Measurements from ENCODE around the gene SFMBT2.

SFMBT2 gene
- 36.4 reads per million, percentile 61 among the genes with 10 or more reads in this experiment for total RNA-seq

DNA sequence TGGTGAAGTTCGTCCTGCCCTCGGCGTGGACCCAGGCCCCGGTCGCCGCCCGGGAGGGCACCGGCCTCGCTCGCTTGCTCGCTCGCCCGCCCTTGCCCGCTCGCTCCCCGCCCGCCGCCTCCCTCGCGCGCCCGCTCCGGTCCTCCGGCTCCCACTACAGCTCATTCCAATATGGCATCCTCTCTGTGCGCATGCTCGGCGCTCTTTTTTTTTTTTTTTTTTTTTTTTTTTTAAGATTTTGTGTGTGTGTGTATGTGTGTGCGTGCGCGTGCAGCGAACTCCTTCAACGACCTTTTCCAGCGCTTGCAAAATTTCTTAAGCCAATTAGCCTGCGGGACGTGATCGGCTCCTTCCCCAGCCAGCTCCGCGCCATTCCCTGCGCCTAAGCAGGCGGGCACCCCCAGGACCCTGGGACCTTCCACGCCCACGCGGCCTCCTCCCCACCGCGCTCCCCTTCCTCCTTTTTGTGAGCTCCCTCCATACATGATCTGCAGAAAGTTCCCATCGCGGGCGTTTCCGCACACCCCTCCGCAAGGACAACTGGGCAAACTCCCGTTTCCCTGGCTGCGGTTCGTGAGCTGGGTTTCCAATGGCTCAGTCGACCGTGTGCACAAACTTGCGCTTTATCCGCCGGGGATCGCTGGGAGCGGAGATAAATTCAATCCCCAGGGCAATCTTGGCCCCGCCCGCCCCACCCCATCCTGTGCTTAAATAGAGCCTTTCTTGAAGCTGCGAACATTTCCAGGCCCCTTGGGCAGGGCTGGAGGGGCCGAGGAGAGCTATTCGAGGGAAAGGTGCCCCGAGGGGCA lies at the start of gene SFMBT2:
Gene SFMBT2, minus strand, starts transcription at position 173 of the 809 bp plus-strand sequence. CDS start 29,136 bp downstream, outside the sequence.
- peak; percentile 45 for DNase-seq

DNA sequence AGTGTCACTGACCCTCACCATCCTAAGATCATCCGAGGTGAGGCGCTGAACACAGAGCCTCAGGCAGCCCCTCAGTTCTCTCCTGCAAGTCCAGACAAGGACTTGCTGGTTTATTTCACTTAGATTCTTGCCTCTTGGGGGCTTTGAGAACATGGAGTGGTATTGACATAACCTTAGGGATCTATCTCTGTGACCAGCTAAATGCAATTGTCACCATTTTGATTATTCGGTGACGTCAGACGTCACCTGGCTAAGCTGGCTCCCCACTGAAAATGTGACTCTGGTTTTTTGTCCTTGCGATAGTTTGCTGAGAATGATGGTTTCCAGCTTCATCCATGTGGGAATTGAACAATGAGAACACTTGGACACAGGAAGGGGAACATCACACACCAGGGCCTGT lies 49.2 kb upstream of the SFMBT2 start:
- no peak for DNase-seq

DNA sequence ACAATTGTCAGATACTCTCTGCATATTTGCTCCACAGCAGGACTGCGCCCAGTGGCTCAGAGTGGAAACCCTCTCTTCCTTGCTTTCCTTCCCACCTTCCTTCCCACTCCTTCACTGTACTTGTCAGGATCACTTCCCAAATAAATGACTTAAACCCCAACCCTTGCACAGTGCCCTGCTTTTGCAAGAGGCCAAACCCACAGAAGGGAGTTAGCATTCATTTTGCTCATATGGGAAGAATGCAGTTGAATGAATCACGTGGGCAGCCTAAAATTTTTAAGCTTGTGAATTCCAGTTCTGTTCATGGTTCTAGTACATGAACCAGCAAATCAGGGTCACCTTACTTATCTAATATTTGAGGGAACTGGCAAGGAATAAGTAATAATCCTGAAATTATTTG lies 47.7 kb upstream of the SFMBT2 start:
- DNase-seq, result no peak

- no peak for DNase-seq
Observed at GRCh38 chr10:7457478-7458316, 46.9 kb upstream of the SFMBT2 start.

GRCh38 chr10:7449063-7449695 lies 38.3 kb upstream of the SFMBT2 start:
- DNase-seq, result no peak

- DNase-seq, result no peak
Observed at GRCh38 chr10:7445474-7446185, 34.8 kb upstream of the SFMBT2 start.

- DNase-seq, result no peak
Observed at GRCh38 chr10:7444551-7445121, 33.8 kb upstream of the SFMBT2 start.

GRCh38 chr10:7443036-7443435 lies 32.2 kb upstream of the SFMBT2 start:
- DNase-seq, result no peak

- no peak for DNase-seq
Observed at GRCh38 chr10:7441403-7442147, 30.7 kb upstream of the SFMBT2 start.

DNA sequence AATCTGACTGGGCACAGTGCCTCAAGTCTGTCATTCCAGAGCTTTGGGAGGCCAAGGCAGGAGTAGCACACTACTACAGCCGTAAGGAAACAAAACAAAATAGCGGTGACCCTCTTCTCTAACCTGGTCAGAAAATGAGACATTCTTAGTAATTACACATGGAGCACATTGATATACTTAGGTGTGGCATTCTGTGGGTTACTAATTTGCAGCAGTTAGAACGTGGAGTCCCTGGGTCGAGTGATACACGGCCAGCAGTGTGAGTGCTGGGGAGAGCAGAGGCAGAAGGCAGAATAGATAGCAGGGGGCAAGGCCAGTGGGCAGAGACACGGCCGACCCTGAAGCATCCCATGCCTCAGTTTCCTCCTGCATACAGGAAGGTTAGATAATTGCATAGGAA lies 28.9 kb upstream of the SFMBT2 start:
- no peak for DNase-seq

DNA sequence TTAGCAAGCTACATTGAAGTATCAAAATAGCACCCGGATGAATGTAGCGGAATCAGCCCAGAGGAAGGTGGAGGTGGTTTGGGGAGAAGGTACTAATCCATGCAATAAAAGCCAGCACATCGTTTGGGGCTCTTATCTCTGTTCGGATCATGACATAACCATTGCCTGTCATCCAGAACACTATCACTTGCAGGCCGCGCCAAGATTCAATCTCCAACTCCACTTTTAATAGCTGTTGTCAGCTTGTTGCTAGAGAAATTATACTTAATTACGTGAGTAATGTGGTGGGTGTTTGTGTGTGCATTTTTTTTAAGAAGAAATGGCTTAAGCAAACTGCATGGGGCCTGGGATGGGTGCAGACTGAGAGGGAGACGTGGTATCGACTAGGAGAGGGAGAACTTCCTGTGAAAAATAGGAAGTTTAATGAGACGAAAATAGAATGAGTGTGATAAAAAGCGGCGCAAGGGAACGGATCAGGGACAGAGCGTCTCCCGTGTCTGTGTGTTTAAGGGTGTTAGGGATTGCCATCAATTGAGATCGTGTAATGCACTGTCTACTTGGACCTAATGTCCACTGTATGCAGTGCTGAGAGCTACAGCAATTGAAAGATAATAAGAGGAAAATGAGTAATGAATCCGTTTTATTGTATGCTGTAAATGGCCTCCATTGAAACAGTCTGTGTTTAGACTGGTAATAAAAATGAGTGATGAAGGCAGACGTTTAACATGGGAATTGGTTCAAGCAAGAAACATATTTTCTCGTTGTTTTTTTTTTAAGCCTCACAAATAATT lies 27.6 kb upstream of the SFMBT2 start:
- DNase-seq, result no peak

DNA sequence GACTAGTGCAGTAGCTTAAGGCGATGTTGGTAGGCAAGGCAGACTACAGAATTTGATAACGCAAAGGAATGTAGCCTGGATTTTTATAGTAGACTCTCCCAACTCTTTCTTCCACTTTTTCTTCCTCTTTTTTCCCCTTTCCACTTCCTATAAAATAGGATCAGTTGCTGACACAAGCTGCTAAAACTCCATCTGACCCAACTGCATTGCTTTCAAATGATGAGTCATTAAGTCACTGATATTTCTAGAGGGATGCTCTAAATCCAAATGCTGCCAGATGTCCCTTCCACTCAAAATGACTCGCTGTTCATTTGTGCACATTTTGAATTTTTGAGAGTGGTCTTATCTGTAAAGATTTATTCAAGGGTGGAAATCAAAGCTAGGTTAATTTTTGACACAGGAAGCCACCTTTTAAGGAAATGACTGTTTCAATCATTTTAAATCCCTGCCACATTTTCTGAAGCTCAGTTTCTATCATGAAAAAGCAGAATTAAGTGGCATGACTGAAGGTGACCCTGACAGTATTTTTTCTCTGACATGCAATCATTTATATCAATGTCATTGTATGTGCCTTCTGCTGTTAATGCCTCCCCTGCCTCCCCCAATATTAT lies 25.8 kb upstream of the SFMBT2 start:
- DNase-seq, result no peak

- no peak for DNase-seq
Observed at GRCh38 chr10:7435674-7436073, 24.8 kb upstream of the SFMBT2 start.

- no peak for DNase-seq
Observed at GRCh38 chr10:7434378-7434777, 23.5 kb upstream of the SFMBT2 start.

- no peak for DNase-seq
Observed at GRCh38 chr10:7433861-7434260, 23.0 kb upstream of the SFMBT2 start.

- no peak for DNase-seq
Observed at GRCh38 chr10:7432884-7433726, 22.3 kb upstream of the SFMBT2 start.

GRCh38 chr10:7428673-7429350 lies 18.0 kb upstream of the SFMBT2 start:
- no peak for DNase-seq

DNA sequence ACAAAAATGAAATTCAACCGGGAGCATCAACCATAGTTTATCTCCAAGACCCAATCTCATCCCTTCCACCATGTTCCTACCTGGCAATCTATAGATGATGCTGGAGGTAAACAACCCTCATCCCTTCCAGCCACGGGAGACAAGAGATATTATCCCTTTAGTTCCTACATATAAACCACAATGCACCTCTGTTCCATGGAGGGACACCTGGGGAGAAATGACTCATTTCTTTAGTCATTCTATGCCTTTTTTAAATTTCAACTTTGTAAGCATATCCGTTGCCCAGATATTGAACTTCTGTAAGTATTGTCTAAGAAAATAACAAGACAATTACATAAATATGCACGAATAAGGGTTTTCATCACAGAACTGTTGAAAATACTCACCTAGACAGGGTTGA lies 15.5 kb upstream of the SFMBT2 start:
- DNase-seq, result no peak

GRCh38 chr10:7425691-7426090 lies 14.9 kb upstream of the SFMBT2 start:
- no peak for DNase-seq

All from effector CD4-positive, alpha-beta T cell (primary cell).